HG03439 (cell line): ENCODE data around the gene PACS1.

ENCODE experiments used
- ATAC-seq: cut with Tn5 transposase; IDR thresholded peaks from one replicate; pipeline ENCODE4 v1.9.1; 2021; ENCODE audit warnings: mild to moderate bottlenecking, moderate library complexity; ENCODE audit not compliant: unreplicated experiment

The PACS1 gene

DNA sequence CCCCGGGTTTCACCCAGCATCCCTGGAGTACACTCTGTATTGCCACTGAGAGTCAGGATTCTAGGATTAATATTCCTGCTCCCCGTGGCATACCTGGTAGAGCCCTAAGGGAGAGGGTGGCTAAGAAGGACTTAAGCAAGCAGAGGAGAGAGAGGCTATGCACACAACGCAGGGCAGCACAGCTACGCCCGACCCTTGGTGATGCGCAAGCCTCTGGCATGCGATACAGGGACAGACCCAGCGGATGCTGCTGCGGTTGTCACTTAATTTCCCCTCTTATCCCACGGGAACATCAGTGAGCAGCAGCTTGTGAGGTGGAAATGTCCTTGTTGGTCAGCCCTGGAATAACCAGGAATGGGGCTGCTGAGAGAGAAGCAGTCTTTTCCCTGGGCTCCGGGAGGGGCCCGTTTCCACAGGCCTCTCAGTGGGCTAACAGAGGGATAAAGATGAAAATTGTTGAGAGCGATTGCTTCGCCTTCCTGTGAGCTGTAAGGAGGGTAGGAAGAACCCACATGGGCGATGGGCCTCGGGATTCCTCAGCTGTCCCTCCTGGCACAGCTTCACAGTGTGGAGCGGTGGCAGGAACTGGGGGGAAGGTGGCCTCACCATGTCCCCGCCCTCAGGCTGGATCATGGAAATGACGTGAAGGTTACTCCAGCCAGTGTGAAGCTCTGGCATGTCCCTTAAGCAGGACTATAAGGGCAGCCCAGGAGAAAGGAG is 149.9 kb downstream of the PACS1 start:
- ATAC-seq, result no peak

DNA sequence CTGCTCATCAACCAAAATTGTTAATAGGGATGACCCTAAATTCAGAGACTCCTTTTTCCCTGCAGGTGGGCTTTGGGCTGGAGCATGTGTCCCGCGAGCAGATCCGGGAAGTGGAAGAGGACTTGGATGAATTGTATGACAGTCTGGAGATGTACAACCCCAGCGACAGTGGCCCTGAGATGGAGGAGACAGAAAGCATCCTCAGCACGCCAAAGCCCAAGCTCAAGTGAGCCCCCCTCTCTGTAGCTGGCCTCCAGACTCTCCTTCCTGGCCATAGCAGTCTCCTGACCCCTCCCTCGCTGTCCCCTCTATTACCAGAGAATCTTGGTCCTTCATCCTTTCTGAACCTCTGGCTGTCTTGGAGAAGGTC is 150.5 kb downstream of the PACS1 start:
- no peak for ATAC-seq

DNA sequence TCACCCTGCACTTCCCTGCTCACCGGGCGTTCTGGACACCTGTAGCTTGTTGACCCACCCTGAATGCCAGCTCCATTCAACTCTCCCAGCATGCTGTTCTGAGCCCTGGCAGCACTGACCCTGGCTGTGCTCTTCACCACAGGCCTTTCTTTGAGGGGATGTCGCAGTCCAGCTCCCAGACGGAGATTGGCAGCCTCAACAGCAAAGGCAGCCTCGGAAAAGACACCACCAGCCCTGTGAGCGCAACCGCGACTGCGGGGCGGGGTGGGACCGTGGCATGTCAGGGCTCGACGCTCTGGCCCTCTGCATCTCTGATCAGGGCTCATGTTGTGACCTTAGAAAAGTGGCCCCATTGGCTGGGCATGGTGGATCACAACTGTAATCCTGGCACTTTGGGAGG is 150.9 kb downstream of the PACS1 start:
- no peak for ATAC-seq

DNA sequence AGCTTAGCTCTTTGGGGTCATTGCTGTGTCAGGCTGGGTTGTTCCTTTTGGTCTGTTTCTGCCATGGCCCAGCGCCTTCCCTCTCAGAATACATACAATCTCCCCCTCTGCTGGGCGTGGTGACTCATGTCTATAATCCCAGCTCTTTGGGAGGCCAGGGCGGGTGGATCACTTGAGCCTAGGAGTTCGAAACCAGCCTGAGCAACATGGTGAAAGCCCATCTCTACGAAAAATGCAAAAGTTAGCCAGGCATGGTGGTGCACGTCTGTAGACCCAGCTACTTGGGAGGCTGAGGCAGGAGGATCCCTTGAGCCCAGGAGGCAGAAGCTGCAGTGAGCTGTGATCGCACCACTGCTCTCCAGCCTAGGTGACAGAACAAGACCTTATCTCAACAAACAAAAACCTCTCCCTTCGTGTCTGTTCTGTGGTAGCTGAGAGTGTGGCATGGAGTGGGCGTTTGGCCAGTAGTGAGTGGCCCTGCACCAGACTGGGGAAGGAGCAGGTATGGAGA is 151.7 kb downstream of the PACS1 start:
- no peak for ATAC-seq

DNA sequence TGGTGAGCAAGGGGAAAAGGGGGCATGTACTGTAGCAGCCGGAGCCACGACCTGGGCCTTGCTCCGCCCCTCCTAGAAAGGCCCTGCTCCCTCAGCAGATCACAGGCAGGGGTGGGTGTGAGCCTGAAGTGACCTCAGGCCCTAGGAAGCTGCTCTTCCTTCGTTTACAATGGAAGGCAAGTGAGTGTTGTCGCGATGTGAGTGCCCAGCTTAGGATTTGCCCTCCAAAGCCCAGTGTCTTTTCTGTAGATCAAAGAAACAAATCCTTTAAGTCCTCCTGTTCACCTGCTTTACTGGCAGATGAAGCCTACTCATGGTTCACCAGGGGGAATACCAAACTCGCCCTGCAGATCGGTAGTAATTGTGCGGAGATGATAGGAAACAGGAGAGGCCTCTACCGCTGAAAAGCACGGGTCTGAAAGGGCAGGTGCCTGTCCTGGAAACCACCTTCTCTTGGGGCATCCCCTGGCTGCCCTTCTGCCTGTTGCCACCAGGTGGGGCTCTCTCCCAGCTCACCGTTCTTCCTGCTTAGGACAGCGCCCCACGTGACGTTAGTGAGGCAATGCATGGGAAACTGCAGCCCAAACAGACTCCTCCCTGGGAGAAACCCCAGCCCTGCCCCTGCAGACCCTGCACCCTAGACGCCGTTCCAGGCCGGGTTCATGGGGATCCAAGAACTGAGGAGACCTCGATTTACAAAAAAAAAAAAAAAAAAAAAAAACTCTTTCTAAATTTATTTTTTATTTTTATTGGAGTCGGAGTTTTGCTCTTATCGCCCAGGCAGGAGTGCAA is 152.5 kb downstream of the PACS1 start:
- ATAC-seq, result peak; percentile 84

DNA sequence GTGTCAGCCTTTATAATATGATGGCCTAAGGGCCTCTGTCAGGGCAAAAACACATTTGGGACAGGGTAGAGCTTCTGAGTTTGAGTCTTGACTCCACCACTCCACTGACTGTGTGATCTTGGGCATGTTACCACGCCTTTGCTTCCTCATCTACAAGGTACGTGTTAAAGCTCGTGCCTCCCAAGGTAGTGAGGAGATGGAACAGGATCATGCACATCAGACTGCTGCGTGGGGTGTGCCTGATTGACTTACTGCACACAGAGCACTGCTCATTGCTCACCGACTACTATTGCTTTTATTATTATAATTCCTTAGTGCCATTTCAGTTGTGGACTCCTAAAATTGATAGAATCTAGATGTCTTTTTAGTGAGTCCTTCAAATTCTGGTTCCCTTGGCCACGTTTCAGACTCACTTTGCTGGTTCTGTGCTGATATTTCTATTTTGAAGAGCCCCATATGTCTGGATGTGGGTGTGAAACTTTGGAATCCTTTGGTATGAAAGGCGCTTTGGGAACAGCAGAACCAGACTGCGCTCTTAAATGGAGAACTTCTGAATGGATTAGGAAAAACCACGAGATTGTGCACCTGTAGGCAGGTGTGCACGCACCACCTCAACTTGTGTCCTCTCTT is 154.3 kb downstream of the PACS1 start:
- no peak for ATAC-seq

DNA sequence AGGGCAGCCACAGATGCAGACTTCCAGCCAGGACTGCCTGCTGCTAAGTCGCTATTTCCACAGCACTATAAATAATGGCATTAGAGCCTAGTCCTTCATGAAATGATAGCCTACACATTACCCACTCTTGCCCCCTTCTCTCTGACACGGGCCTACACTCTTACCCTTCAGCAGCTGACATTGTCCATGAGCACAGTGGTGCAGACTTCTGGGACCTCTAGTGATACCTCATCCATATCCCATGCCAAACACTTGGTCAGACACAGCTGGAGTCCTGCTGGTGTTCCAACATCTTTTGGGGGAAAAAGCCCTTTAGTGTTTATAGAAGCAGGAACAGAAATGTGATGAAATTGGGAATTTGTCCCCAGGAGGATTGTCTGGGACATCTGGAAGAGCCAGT is 155.0 kb downstream of the PACS1 start:
- ATAC-seq, result no peak

DNA sequence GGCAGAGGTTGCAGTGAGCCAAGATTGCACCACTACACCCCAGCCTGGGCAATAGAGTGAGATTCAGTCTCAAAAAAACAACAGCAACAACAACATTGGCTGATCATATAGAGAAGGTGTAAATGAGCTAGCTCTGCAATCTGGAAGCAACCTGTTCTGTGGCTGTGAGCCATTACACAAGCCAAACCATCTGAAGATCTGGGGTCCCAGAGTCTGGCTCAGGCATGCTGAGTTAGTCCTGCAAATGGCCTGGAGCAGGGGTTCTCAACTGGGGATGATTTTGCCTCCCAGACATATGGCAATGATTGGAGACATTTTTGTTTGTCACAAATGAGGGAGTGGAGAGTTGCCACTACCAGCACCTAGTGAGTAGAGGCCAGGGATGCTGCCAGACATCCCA is 156.0 kb downstream of the PACS1 start:
- ATAC-seq, result no peak

DNA sequence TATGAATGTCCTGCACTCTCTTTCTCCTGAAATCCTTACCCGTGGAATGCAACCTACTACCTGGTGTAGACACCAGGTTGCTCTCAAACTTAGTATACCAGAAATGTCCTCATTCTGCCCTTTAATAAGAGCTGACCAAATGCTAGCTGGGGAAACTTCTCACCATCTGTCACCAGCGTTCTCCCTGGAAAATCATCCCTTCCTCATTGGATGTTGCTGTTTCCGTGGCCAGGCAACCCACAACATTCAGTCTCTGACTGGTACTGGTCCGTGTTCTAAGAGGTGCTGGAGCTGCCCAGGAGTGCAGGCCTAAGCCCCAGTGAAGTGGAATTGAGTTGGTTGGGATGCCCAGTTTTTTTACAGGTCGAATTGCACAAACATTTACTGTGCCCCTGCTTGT is 157.6 kb downstream of the PACS1 start:
- ATAC-seq, result no peak

DNA sequence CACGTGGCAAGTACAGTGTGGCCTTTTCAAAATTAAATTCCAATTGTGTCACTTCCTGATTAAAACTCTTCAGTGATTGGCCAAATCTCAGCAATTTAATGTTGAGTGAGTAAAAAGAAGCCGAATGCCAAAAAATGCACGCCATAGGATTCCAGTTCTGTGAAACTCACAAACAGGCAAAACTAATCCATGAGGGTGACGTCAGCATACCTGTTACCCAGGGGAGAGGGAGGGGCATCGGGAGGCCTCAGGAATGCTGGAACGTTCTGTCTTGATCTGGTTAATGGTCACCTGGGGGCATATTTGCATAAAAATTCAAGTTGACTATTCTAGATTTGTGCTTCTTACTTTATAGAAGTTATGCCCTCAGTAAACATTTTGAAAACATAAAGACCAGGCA is 158.4 kb downstream of the PACS1 start:
- ATAC-seq, result no peak

DNA sequence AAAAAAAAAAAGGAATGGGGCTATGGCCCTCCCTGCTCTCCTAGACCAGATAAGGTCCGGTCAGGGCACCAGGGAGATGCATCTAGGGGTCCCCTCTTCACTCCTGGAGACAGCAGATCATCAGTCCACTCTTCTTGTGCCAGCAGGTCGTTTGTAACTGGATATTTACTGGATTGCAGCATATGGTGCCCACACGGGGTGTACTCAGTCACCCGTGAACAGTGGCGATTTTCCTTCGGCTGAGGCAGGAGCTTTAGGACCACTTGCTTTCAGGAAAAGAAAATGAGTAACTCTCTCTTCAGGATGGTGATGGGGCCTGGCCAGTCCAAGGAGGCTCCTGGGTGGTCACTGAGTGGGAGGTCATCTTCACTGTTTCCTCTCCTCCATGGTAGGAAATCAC is 160.1 kb downstream of the PACS1 start:
- no peak for ATAC-seq

DNA sequence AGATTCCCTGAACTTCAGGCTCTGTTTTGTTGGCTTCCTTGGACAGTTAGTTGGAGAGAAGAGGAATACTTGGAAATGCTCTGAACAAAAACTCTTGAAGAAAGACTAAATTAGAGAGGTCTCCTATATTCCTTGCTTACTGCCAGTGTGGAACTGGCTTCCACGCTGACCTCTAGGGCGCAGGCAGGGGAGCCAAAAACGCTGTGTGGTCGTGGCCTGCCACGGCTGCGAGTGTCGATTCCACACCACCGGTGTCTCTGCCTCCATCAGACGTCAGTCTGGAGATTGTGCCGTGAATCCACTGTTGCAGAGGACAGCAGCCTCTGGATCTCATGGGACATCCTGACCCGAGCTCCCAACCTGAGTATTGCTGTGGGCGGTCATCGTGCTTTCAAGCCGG is 160.9 kb downstream of the PACS1 start:
- no peak for ATAC-seq

DNA sequence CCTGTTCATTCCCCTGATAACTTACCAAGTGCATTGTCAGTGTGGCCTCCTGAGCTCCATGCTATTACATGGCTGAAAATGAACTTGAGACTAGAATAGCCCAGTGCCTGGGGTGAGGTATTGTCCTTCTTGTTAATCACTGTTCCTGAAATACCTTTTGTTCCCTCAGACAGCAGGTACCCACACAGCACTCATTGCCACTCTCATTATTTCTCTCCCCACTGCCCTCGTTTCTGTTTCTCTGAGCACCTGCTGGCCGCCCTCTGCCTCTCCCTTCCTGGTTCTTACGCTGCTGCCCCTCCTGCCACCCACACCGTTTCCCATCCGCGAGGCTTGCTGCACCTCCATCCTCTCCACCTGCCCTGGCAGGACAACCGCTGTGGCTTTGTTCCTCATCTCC is 161.5 kb downstream of the PACS1 start:
- ATAC-seq, result no peak

DNA sequence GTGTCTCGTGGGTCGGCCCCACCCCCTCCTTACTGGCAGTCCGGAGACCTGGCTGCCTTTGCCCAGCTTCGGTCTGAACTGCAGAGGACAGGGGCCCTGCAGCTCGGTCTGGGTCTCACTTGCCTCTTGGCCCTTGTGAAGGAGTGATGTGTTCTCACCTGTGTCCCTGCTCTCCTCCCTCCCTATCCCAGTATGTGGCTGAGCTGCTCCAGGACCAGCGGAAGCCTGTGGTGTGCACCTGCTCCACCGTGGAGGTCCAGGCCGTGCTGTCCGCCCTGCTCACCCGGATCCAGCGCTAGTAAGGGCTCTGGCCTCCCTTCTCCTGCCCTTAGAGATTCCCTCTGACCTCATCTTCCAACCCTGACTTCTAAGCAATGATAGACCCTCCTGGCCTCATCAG is 162.7 kb downstream of the PACS1 start:
- ATAC-seq, result no peak

DNA sequence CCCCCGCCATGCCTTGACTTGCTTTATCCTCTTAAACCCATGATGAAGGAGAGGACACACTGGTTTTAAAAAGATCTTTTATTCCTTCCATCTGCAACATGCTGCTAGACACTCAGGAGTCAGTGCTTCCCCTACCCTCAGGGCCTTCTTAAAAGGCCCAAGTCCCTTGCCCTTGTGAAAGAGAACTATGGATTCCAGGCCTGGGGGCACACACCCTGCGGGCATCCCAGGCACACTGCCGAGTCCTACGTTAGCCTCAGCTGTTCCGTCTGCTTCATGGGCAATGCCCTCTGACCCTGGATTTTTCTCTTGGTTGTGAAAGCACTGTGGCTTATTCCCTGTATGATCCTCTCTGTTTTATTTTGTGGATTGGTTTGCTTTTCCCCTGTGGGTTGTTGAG is 163.2 kb downstream of the PACS1 start:
- ATAC-seq, result no peak

DNA sequence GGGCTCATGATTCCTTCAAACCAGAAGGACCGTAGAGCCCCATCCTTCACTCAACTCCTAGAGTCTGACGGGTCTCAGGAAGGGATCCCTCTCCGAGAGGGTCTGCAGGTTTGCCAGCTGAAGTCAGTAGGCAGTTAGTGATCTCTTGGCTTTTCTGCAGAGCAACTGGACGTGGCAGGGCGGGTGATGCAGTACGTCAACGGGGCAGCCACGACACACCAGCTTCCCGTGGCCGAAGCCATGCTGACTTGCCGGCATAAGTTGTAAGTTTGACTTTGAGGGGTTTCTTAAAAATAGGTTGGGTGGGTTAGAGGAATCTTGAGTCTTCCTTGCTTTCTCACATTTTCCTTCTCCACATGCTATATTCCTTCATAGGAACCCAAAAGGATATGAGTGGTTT is 165.1 kb downstream of the PACS1 start:
- ATAC-seq, result no peak

DNA sequence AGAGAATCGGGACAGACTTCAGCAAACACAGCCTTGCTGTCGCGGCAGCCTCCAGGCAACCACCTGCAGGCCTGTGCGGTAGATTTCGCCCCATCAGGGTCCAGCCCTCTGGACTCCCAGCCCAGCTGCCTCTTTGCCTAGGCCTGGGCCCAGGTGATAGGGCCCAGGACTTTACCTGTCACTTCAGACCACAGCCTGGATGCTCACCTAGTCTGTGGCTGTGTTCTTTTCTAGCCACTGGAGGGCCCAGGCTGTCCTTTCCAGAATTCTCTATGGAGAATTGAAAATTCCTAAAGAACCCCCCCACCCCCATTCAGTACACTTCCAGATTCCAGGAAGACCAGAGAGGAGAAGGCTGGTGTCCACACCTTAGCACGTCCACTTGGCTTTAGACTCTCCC is 167.8 kb downstream of the PACS1 start:
- ATAC-seq, result no peak

DNA sequence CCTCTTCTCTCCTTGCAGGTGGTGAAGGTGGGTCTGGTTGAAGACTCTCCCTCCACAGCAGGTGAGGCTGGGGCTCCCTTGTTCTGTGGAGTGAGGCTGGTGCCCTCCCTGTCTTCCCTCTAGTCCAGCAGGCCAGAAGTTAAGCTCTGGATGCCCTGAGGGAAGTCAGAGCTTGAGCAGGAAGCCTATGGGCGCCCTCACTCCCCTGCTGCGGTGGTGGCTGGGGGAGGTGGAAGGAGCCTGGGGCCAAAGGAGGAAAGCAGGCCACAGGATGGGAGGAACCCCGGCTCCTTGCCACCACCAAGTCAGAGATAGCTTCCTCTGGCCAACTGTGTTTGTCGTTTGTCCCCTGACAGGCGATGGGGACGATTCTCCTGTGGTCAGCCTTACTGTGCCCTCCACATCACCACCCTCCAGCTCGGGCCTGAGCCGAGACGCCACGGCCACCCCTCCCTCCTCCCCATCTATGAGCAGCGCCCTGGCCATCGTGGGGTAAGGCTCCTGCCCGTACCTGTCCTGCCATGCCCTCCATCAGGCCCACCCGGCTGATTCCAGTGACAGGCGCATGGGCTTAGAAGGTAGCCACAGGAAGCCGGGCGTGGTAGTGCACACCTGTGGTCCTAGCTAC is 168.8 kb downstream of the PACS1 start:
- ATAC-seq, result no peak

DNA sequence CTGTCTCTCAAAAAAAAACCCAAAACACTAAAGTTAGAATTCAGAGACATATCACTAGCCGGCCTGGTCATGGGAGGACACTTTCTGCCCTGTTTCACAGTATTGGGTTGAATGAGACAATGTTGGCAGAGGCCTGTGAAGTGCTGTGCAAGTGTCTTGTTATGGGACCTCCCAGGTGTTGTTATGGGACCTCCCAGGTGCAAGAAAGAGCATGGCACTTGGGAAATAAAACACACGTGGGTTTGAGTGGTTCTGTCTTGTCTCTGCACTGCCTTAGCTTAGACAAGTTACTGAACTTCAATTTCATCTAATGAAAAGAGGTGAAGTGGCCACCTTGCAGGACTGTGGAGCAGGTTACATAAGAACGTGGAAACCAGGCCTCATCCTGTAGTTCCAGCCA is 169.4 kb downstream of the PACS1 start:
- no peak for ATAC-seq

DNA sequence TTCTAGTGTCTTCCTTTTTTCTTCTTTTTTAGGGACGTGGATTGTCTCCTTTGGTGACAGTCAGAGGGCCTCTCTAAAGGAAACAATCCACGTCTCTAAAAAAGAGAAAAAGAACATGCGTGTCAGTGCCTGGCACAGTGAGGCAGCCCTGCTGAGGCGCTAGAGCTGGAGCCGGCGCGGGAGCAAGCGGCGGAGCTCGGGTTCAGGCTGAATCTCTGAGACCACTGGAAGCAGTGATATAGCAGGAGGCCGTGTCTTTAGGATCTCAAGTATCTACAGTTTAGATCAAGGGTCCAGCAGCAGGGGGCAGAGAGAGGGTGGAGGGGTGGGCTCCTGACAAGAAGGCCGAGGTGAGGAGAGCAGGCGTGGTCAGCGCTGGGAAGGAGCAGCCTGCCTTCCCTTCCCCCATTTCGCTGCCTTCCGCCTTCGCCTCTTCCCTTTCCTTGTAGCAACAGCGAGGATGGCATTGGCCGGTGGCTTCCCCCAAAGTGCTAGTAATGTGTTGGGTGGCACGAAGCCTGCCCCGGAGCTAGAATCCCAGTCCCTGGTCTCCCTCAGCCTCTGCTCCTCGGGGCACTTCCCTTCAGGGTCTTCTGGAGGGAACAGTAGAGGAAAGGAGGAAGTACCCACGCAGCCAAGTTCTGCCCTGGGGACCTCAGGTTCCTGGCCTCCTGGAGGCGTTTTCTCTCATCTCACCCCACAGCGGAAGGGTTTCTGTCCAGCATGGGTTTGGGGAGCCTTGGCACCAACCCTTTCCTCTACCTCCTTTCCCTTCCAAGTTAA is 170.1 kb downstream of the PACS1 start:
- no peak for ATAC-seq

DNA sequence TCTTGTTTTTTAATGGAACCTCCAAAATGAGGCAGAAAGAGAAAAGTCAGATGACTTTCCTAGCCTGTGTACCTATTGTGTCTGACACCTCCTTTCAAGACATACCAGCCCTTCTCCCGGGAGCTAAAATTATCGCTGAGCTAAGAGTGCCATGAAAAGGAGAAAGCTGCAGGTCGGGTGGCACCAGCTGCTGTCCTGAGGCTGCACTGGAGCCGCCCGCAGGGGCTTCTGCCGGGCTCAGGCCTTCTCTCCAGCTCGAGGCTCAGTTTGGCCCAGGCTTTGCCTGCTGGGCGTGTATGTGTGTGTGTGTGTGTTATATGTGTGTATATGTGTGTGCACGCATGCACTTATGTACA is 170.7 kb downstream of the PACS1 start:
- no peak for ATAC-seq
